K562 (cell line): ENCODE results near the gene MAPK13. TPM values are rescaled to one million over a fixed set of nuclear protein-coding genes. Genes with fewer than 3 reads are reported as not detected.

Experiments
- ATAC-seq: fragments of 200-7000 bp; cut with Tn5 transposase; 3 replicates; pipeline ENCODE4 v1.9.1; 2020; ENCODE audit warnings: moderate library complexity
- BruUV-seq: library from RNA; stranded (reverse); fragments of 400-500 nt; replicated peaks from 2 replicates; lab custom pipeline; 2021; lab: Mats Ljungman, UMichigan
- CTCF ChIA-PET: fragments of 300-600 bp; formaldehyde crosslinking; extraction: SDS; loops from one replicate; lab custom pipeline; 2021; ENCODE audit warnings: low intra/inter-chr PET ratio; lab: Yijun Ruan, JAX
- POLR2A ChIA-PET: fragments of 300-600, 350-650 bp; sonication (Branson Sonifier 250); formaldehyde crosslinking; extraction: SDS; loops from one replicate; lab custom pipeline; 2021; ENCODE audit warnings: antibody characterized with exemption, inconsistent platforms; lab: Yijun Ruan, JAX
- DNase-seq, 4 experiments: peaks; one replicate each; pipeline versions ENCODE4 v3.0.0 to v3.0.0-alpha.2; 2011 to 2018; ENCODE audit warnings: low spot score in 3 of 4, mixed read lengths in 3 of 4; ENCODE audit errors: extremely low read depth in 1 of 4
- FAIRE-seq: peaks from 2 replicates; lab custom pipeline; 2011; peaks lifted over from hg19 to GRCh38; lab: Jason Lieb, UNC
- H2AFZ ChIP-seq: 2 replicates; pipeline ENCODE4 v1.6.0; 2011; ENCODE audit warnings: low read depth, low read length, control low read depth, inconsistent platforms
- H3K27ac ChIP-seq: fragments of 200-600 bp; 3 replicates; pipeline ENCODE4 v1.8.0; 2011; ENCODE audit warnings: low read depth, mild to moderate bottlenecking, control low read depth, inconsistent platforms, low read length, moderate library complexity, mixed read lengths; ENCODE audit errors: extremely low read depth
- H3K27me3 ChIP-seq, 2 experiments: fragments of 300-600 bp in 1 of 2; 2 replicates in 1 of 2; 3 replicates in 1 of 2; pipeline versions ENCODE4 v1.6.0 to v1.8.0; 2011; ENCODE audit warnings: inconsistent platforms in 2 of 2, low read length in 2 of 2, mild to moderate bottlenecking in 1 of 2, mixed read lengths in 1 of 2, moderate library complexity in 1 of 2; ENCODE audit not compliant: control insufficient read depth in 2 of 2, insufficient read depth in 2 of 2
- H3K36me3 ChIP-seq: fragments of 300-600 bp; 3 replicates; pipeline ENCODE4 v1.8.0; 2011; ENCODE audit warnings: mild to moderate bottlenecking, low read length, inconsistent platforms; ENCODE audit not compliant: control insufficient read depth, insufficient read depth
- H3K4me1 ChIP-seq, 2 experiments: fragments of 200-600 bp in 1 of 2; replicated peaks in 1 of 2; 2 replicates in 1 of 2; 3 replicates in 1 of 2; pipeline versions ENCODE4 v1.5.1 to v1.8.0; 2011; ENCODE audit warnings: inconsistent platforms in 2 of 2, low read length in 2 of 2, mild to moderate bottlenecking in 1 of 2, mixed read lengths in 1 of 2, moderate library complexity in 1 of 2; ENCODE audit not compliant: control insufficient read depth in 2 of 2, insufficient read depth in 2 of 2
- H3K4me2 ChIP-seq: 2 replicates; pipeline ENCODE4 v1.6.1; 2011; ENCODE audit warnings: low read length, control low read depth, inconsistent platforms, mixed read lengths; ENCODE audit not compliant: insufficient read depth
- H3K4me3 ChIP-seq: fragments of 200-600 bp; sonication (generic), shearing (Covaris generic); 2 replicates; pipeline ENCODE4 v1.5.1; 2016; ENCODE audit warnings: control low read depth, inconsistent platforms
- H3K79me2 ChIP-seq: fragments of 200-600 bp; 3 replicates; pipeline ENCODE4 v1.8.0; 2011; ENCODE audit warnings: low read length, inconsistent platforms; ENCODE audit not compliant: control insufficient read depth, insufficient read depth
- H3K9ac ChIP-seq, 2 experiments: 2 replicates each; pipeline versions ENCODE4 v1.6.0 to v1.6.1; 2011; ENCODE audit warnings: low read depth in 2 of 2, low read length in 2 of 2, control low read depth in 1 of 2, inconsistent platforms in 1 of 2, mild to moderate bottlenecking in 1 of 2, mixed read lengths in 1 of 2; ENCODE audit not compliant: insufficient read depth in 1 of 2
- H3K9me1 ChIP-seq: one replicate; pipeline ENCODE4 v1.6.0; 2011; ENCODE audit warnings: inconsistent platforms, mild to moderate bottlenecking, low read length, moderate library complexity; ENCODE audit not compliant: control insufficient read depth, insufficient read depth
- H3K9me3 ChIP-seq: replicated peaks from 2 replicates; pipeline ENCODE4 v1.5.1; 2011; ENCODE audit warnings: low read depth, low read length, inconsistent platforms; ENCODE audit not compliant: control insufficient read depth, insufficient read depth
- H4K20me1 ChIP-seq: replicated peaks from 2 replicates; pipeline ENCODE4 v1.6.1; 2011; ENCODE audit warnings: low read length, inconsistent platforms, mixed read lengths; ENCODE audit not compliant: control insufficient read depth, insufficient read depth
- BCOR ChIP-seq: fragments of 450-650 bp; IDR thresholded peaks from 2 replicates; pipeline ENCODE4 v1.6.1; 2016
- DACH1 ChIP-seq: fragments of 450-650 bp; IDR thresholded peaks from 2 replicates; pipeline ENCODE4 v1.6.1; 2018; ENCODE audit not compliant: partially characterized antibody
- KDM1A ChIP-seq, 2 experiments: fragments of 450-650 bp; IDR thresholded peaks; 2 replicates each; pipeline ENCODE4 v1.6.1; 2016; ENCODE audit warnings: mild to moderate bottlenecking in 2 of 2
- PHF8 ChIP-seq: fragments of 200-600 bp; sonication (generic); IDR thresholded peaks from 2 replicates; pipeline ENCODE4 v1.6.1; 2012; ENCODE audit warnings: mixed run types, mild to moderate bottlenecking, inconsistent platforms, low read length, moderate library complexity, borderline replicate concordance
- RBM25 ChIP-seq: fragments of 200-400 bp; formaldehyde crosslinking; IDR thresholded peaks from 2 replicates; pipeline ENCODE4 v1.6.1; 2018; ENCODE audit warnings: low read length, low read depth, moderate library complexity; ENCODE audit not compliant: severe bottlenecking
- SPI1 ChIP-seq: IDR thresholded peaks from 2 replicates; pipeline ENCODE4 v1.6.1; 2011; ENCODE audit warnings: low read depth, low read length, control low read depth, borderline replicate concordance
- ZKSCAN1 ChIP-seq: fragments of 150-350 bp; IDR thresholded peaks from 2 replicates; pipeline ENCODE4 v1.6.1; 2016; ENCODE audit warnings: low read depth, low read length
- ZNF121 ChIP-seq: sonication (generic); formaldehyde crosslinking; conservative IDR thresholded peaks from 2 replicates; pipeline ENCODE4 v1.8.0; 2022; ENCODE audit warnings: missing genetic modification reagents
- ZNF316 ChIP-seq: fragments of 450-650 bp; IDR thresholded peaks from 2 replicates; pipeline ENCODE4 v1.6.1; 2016
- WGBS: fragments of 100-300 bp; shearing (Covaris generic); methylation state at CpG from one replicate; pipeline ENCODE4 v1.1.6; 2016; ENCODE audit warnings: low coverage, mixed read lengths; ENCODE audit not compliant: insufficient coverage; ENCODE audit errors: missing lambda C conversion rate; 5-methylcytosine and 5-hydroxymethylcytosine counted together
- in situ Hi-C: fragments of 300-500 bp; cut with MboI; formaldehyde crosslinking; loops from 4 replicates; pipeline ENCODE4 v1.15.0; 2018; ENCODE audit warnings: inconsistent platforms, mixed read lengths
- intact Hi-C: fragments of 100-400 bp; cut with micrococcal nuclease; formaldehyde crosslinking; loops from 2 replicates; pipeline ENCODE4 v1.14.2; 2022
- polyA plus RNA-seq, 8 experiments: library from polyadenylated mRNA; depleted of rRNA in 4 of 8; stranded (reverse) in 5 of 8; unstranded in 3 of 8; fragments of >200 nt; fragmentation: Nextera tagmentation in 2 of 8; fragmentation: Illumina TruSeq in 1 of 8; extraction: Ambion mirVana in 2 of 8; extraction: Trizol in 1 of 8; gene quantifications; 2 replicates each; pipeline versions ENCODE4 v1.2.1 to v1.2.3, GENCODE V29; 2011 to 2014; ENCODE audit warnings: inconsistent platforms in 1 of 8, missing spikeins in 1 of 8
- total RNA-seq, 7 experiments: library from RNA; depleted of rRNA in 6 of 7; stranded (reverse); fragments of >200 nt in 6 of 7; fragmentation: Illumina TruSeq in 2 of 7; extraction: Trizol in 2 of 7; gene quantifications; 2 replicates each; pipeline versions ENCODE4 v1.2.1 to v1.2.3, GENCODE V29; 2011 to 2021; ENCODE audit warnings: low replicate concordance in 1 of 7
- TF ChIP-seq, protein P1 (sequence below): fragments of 450-650 bp; conservative IDR thresholded peaks from 2 replicates; pipeline ENCODE4 v1.6.1; 2016; ENCODE audit warnings: missing genetic modification characterization, low read depth, mild to moderate bottlenecking, missing compliant biosample characterization, moderate library complexity
- TF ChIP-seq, protein P2 (sequence below): fragments of 450-650 bp; conservative IDR thresholded peaks from 2 replicates; pipeline ENCODE4 v1.6.1; 2016; ENCODE audit warnings: missing genetic modification characterization, low read depth, mild to moderate bottlenecking, control low read depth, missing compliant biosample characterization

MAPK13 gene
- total and polyA plus RNA-seq, 9 of the 15 experiments (the other 6 are each of a cell fraction or from before 2014, with no cell fraction given) = 0.03 to 2.3 (median 0.48) TPM; not detected in 1

DNA sequence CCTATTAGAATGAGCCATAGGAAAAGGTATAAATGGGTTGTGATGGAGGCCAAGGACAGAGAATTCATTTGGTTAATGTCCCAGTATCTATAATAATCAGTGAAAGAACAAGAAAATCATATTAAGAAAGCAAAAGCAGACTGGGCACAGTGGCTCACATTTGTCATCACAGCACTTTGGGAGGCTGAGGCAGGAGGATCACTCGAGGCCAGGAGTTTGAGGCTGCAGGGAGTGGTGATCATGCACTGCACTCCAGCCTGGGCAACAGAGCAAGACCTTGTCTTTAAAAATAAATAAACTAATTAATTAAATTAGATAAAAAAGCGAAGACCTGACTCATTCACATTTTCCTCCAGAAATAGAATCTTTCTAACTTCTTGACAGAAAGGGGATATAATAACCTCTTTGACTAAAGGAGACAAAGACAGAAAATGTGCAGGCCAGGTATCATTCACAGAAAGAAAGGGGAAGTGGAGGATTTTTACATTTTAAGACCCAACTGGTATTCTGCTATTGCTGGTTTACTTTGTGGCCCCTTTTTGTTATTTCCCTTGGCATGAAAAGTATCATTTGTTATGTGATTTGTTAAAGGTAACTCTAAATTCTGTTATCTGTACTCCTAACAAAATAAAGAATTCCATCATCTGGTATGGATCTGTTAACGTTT, 31.9 kb upstream of the MAPK13 start:
- POLR2A ChIA-PET = interaction anchor here (0.5 to 1.0 kb wide), 5 partner anchors 9 to 410 kb away, joined by 3 to 5 read pairs (median 4); no protein-coding TSS in a partner anchor
- peaks cover 3% of the 10 kb centered on the region for H3K9me1 ChIP-seq
- H3K79me2 ChIP-seq = no peaks in the 10 kb centered on the region
- peak overlapping the region; percentile 57 for H2AFZ ChIP-seq
- peaks cover 1% of the 10 kb centered on the region; the same call in 1 of the 2 replicates for H3K9me3 ChIP-seq
- H3K36me3 ChIP-seq = peaks cover 45% of the 10 kb centered on the region
- H3K9ac ChIP-seq = peak overlapping the region in 1 of 2 experiments; percentile 32; a peak in 2 of 4 replicates
- CTCF ChIA-PET = no interaction called here
- no TSS peak for BruUV-seq
- no peak for FAIRE-seq
- in situ Hi-C loops = loop anchor here (5.0 kb wide), 1 partner anchor 71 kb away; the partner anchor contains the start of gene MAPK14
- WGBS = 50% methylated on average over 3 of the region's 3 CpGs
- H3K27ac ChIP-seq = peak overlapping the region; percentile 60; the same call in 2 of the 3 replicates
- H3K4me3 ChIP-seq = no peak overlapping the region
- intact Hi-C loops = loop anchor here (5.0 to 10.0 kb wide), 3 partner anchors 141 to 574 kb away; partner anchors contain the start of gene ARMC12
- H3K4me1 ChIP-seq = peaks cover 9 to 33% of the 10 kb centered on the region in 2 experiments
- no peak overlapping the region for H3K4me2 ChIP-seq
- no peaks in the 10 kb centered on the region for H3K27me3 ChIP-seq
- ATAC-seq = no peak
- no peak for DNase-seq
- H4K20me1 ChIP-seq = no peaks in the 10 kb centered on the region
- peak; percentile 13; the same call in 1 of the 2 replicates for TF ChIP-seq ZNF316
- TF ChIP-seq RBM25 = peak; percentile 28
- TF ChIP-seq, protein P1, sequence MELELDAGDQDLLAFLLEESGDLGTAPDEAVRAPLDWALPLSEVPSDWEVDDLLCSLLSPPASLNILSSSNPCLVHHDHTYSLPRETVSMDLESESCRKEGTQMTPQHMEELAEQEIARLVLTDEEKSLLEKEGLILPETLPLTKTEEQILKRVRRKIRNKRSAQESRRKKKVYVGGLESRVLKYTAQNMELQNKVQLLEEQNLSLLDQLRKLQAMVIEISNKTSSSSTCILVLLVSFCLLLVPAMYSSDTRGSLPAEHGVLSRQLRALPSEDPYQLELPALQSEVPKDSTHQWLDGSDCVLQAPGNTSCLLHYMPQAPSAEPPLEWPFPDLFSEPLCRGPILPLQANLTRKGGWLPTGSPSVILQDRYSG (tag) = 0 out of 2 replicates have a peak, but pooled peaks have one; percentile 22
- peak; percentile 10 for TF ChIP-seq DACH1
- no peak for TF ChIP-seq PHF8
- peak; percentile 91 for TF ChIP-seq SPI1
- TF ChIP-seq ZKSCAN1 = no peak
- TF ChIP-seq, protein P2, sequence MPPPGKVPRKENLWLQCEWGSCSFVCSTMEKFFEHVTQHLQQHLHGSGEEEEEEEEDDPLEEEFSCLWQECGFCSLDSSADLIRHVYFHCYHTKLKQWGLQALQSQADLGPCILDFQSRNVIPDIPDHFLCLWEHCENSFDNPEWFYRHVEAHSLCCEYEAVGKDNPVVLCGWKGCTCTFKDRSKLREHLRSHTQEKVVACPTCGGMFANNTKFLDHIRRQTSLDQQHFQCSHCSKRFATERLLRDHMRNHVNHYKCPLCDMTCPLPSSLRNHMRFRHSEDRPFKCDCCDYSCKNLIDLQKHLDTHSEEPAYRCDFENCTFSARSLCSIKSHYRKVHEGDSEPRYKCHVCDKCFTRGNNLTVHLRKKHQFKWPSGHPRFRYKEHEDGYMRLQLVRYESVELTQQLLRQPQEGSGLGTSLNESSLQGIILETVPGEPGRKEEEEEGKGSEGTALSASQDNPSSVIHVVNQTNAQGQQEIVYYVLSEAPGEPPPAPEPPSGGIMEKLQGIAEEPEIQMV (tag) = no peak
- TF ChIP-seq BCOR = peak; percentile 66; the same call in 1 of the 2 replicates
- TF ChIP-seq ZNF121 (CRISPR knock-in tag) = 0 out of 2 replicates have a peak, but pooled peaks have one; percentile 26
- TF ChIP-seq KDM1A (IDR thresholded peaks at IDR 0.05) = 0 out of 4 replicates have a peak, but pooled peaks of 1 of the 2 experiments have one; percentile 33
